Fibroblast of mammary gland (primary cell): Measurements from ENCODE around the gene SCAMP1.

Experiments used
- DNase-seq: peaks from one replicate; pipeline ENCODE4 v3.0.0-alpha.2; 2010; ENCODE audit warnings: low read depth
- H3K4me3 ChIP-seq: 2 replicates; pipeline ENCODE4 v1.5.1; 2011; ENCODE audit warnings: low read depth, mild to moderate bottlenecking, low read length, moderate library complexity; ENCODE audit not compliant: control insufficient read depth
- CTCF ChIP-seq: conservative IDR thresholded peaks from 2 replicates; pipeline ENCODE4 v1.5.1; 2011; ENCODE audit warnings: low read depth, low read length, inconsistent platforms; ENCODE audit not compliant: control insufficient read depth, insufficient read depth

SCAMP1 gene

GRCh38 chr5:78416677-78417425, 56.4 kb downstream of the SCAMP1 start:
- DNase-seq, result no peak
- H3K4me3 ChIP-seq, result no peak overlapping the region
- no peak for TF ChIP-seq CTCF

- H3K4me3 ChIP-seq, result no peak overlapping the region
- no peak for DNase-seq
- TF ChIP-seq CTCF, result no peak
These were observed 59.0 kb downstream of the SCAMP1 start for GRCh38 chr5:78419396-78419795.

GRCh38 chr5:78420548-78420947, 60.1 kb downstream of the SCAMP1 start:
- no peak for DNase-seq
- TF ChIP-seq CTCF, result no peak

GRCh38 chr5:78424665-78425064, 64.2 kb downstream of the SCAMP1 start:
- no peak for DNase-seq
- no peak for TF ChIP-seq CTCF

More at GRCh38 chr5:78420548-78420947, 60.1 kb downstream of the SCAMP1 start:
- H3K4me3 ChIP-seq, result no peak overlapping the region

GRCh38 chr5:78429332-78429980, 69.0 kb downstream of the SCAMP1 start:
- no peak for TF ChIP-seq CTCF
- no peak overlapping the region for H3K4me3 ChIP-seq
- no peak for DNase-seq

More at GRCh38 chr5:78424665-78425064, 64.2 kb downstream of the SCAMP1 start:
- H3K4me3 ChIP-seq, result no peak overlapping the region

- peak; percentile 39 for DNase-seq
- no peak overlapping the region for H3K4me3 ChIP-seq
- TF ChIP-seq CTCF, result no peak
These were observed 70.4 kb downstream of the SCAMP1 start for GRCh38 chr5:78430866-78431265.
